ENCODE measurements around the gene LRATD1. TPM values are rescaled to one million over a fixed set of nuclear protein-coding genes. Genes with fewer than 3 reads are reported as not detected.

The LRATD1 gene
- total and polyA plus RNA-seq, 2 donors (not counting 3 experiments of a cell fraction or from before 2014, with no cell fraction given): not detected

DNA sequence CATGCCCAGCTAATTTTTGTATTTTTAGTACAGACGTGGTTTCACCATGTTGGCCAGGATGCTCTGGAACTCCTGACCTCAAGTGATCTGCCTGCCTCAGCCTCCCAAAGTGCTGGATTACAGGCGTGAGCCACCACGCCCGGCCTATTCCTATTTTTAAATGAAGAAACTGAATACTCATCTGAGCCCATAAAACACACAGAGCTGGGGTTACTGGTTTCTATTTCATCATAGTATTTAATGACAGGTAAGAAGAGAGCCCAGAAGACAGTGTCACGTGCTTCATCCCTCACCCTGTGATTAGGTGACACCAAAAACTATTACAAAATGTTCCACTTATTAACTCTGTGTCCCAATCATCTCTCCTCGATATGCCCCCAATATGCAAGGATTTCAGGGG lies 15.6 kb upstream of the LRATD1 start:
- peaks cover 2% of the 10 kb centered on the region for H3K9me3 ChIP-seq (replicated peaks; ENCODE audit: control insufficient read depth, insufficient read depth, low read length)
- dilution Hi-C loops (cut with MboI; ENCODE audit: extremely low pct_ligation_motif_present, low sequenced_read_pairs) (no loop called here), intact Hi-C loops (cut with micrococcal nuclease) (no loop called here)
- no peak for DNase-seq (ENCODE audit: low read depth, low spot score)
- TF ChIP-seq POLR2A (IDR thresholded peaks at IDR 0.05; ENCODE audit: low read depth, low read length): no peak
- TF ChIP-seq EZH2 (IDR thresholded peaks at IDR 0.05; ENCODE audit: borderline replicate concordance, low read depth, low read length, severe bottlenecking): no peak
- no peak for TF ChIP-seq JUN (IDR thresholded peaks at IDR 0.05; ENCODE audit: borderline replicate concordance, insufficient read depth, insufficient read length, low read depth)
- no peak for TF ChIP-seq GATA2 (IDR thresholded peaks at IDR 0.05; ENCODE audit: insufficient read depth, insufficient read length, low read depth, low read length)
- no peak for TF ChIP-seq FOS (IDR thresholded peaks at IDR 0.05; ENCODE audit: borderline replicate concordance, insufficient read depth, low read length)
- TF ChIP-seq POLR2AphosphoS5 (IDR thresholded peaks at IDR 0.05; ENCODE audit: insufficient read depth, low read depth, low read length): no peak
- no peak for TF ChIP-seq MYC (IDR thresholded peaks at IDR 0.05; ENCODE audit: low read depth, low read length)
- TF ChIP-seq MAX (IDR thresholded peaks at IDR 0.05; ENCODE audit: insufficient read depth, insufficient read length): no peak
- TF ChIP-seq CTCF (IDR thresholded peaks at IDR 0.05; ENCODE audit: extremely low read depth in 1 of 2, insufficient read depth in 1 of 2, low read depth in 1 of 2, low read length in 2 of 2): no peak
- CTCF ChIA-PET: no interaction called here
- H3K9me1 ChIP-seq (replicated peaks; ENCODE audit: control insufficient read depth, extremely low read depth, insufficient read depth, low read length): no peaks in the 10 kb centered on the region
- no peaks in the 10 kb centered on the region for H3K79me2 ChIP-seq (ENCODE audit: control insufficient read depth, insufficient read depth, low read length)
- H3K36me3 ChIP-seq (ENCODE audit: control insufficient read depth in 2 of 2, extremely low read depth in 1 of 2, insufficient read depth in 2 of 2, low read length in 2 of 2): no peaks in the 10 kb centered on the region
- no peaks in the 10 kb centered on the region for H4K20me1 ChIP-seq (replicated peaks; ENCODE audit: control insufficient read depth, extremely low read depth, insufficient read depth, low read length)
- no TSS peak for BruUV-seq (replicated peaks)
- H3K4me3 ChIP-seq (replicated peaks in 1 of 3; ENCODE audit: insufficient read depth in 1 of 3, low read depth in 1 of 3, low read length in 3 of 3): no peak overlapping the region
- H3K27ac ChIP-seq (ENCODE audit: insufficient read depth, low read depth, low read length): no peak overlapping the region
- H2AFZ ChIP-seq (ENCODE audit: low read depth, low read length): no peak overlapping the region
- H3K4me2 ChIP-seq (ENCODE audit: insufficient read depth, low read length): no peak overlapping the region
- POLR2A ChIA-PET: no interaction called here
- no peaks in the 10 kb centered on the region for H3K4me1 ChIP-seq (ENCODE audit: control insufficient read depth, extremely low read depth, insufficient read depth, low read length)
- H3K27me3 ChIP-seq (ENCODE audit: control insufficient read depth in 2 of 2, insufficient read depth in 2 of 2, low read length in 2 of 2): no peaks in the 10 kb centered on the region
- no peak overlapping the region for H3K9ac ChIP-seq (replicated peaks; ENCODE audit: extremely low read depth, insufficient read depth, low read length)
- FAIRE-seq: no peak

Data from endothelial cell of umbilical vein (primary cell).